ENCODE results near the gene BTBD1.

GRCh38 chr15:83011271-83012075 lies 55.6 kb downstream of the BTBD1 start, which contains the start of gene C15orf40:
- TF ChIP-seq TRIM28 (IDR thresholded peaks at IDR 0.05; ENCODE audit: borderline replicate concordance, low read length) (no peak), ZNF157 (tag by site-specific recombination; IDR thresholded peaks at IDR 0.05) (peak; percentile 6; the same call in 1 of the 2 replicates)

Measured in HEK293 (cell line).